Measurements from ENCODE around the gene CHERP.
"Not testable (repeated sequence)": the region's sequence is repeated elsewhere in the genome, so short reads cannot be mapped to it uniquely, and the experiment has no call there.

- TF ChIP-seq, protein P1, sequence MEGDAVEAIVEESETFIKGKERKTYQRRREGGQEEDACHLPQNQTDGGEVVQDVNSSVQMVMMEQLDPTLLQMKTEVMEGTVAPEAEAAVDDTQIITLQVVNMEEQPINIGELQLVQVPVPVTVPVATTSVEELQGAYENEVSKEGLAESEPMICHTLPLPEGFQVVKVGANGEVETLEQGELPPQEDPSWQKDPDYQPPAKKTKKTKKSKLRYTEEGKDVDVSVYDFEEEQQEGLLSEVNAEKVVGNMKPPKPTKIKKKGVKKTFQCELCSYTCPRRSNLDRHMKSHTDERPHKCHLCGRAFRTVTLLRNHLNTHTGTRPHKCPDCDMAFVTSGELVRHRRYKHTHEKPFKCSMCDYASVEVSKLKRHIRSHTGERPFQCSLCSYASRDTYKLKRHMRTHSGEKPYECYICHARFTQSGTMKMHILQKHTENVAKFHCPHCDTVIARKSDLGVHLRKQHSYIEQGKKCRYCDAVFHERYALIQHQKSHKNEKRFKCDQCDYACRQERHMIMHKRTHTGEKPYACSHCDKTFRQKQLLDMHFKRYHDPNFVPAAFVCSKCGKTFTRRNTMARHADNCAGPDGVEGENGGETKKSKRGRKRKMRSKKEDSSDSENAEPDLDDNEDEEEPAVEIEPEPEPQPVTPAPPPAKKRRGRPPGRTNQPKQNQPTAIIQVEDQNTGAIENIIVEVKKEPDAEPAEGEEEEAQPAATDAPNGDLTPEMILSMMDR (IDR thresholded peaks at IDR 0.05): not testable (repeated sequence)
- TF ChIP-seq POLR2A (IDR thresholded peaks at IDR 0.05): not testable (repeated sequence)
These were observed 29.6 kb downstream of the CHERP start for GRCh38 chr19:16512611-16513010.

Data from adrenal gland (tissue), 5 donors.